Measurements from ENCODE around the gene LCP2.

DNA sequence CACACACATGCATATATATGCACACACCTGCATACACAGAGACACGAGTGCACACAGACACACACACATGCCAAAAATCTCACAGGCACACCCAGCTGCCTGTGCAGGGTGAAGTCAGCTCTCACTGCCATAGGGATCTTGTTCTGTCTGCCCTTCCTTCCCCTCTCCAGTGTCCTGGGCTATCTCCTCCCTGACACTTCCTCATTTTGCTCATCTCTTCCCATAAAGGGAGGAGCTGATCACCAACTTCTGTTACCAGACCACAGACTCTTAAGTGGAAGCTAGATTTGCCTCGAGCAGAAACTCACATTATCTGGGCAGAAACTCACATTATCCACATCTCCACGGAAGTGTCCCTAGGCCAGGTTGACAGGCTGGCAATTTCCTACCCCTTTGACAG lies 28.7 kb downstream of the LCP2 start:
- TF ChIP-seq POLR2A (IDR thresholded peaks at IDR 0.05; ENCODE audit: low read length) (no peak), GATA1 (IDR thresholded peaks at IDR 0.05; ENCODE audit: low read depth, low read length) (no peak)
